ENCODE data around the gene ANTXRL. TPM values are rescaled to one million over a fixed set of nuclear protein-coding genes. Genes with fewer than 3 reads are reported as not detected.
"Not testable (repeated sequence)": the region's sequence is repeated elsewhere in the genome, so short reads cannot be mapped to it uniquely, and the experiment has no call there.

ANTXRL gene
- polyA plus RNA-seq, 3 donors: not detected

GRCh38 chr10:46270086-46270811 is 16.5 kb upstream of the ANTXRL start:
- DNase-seq (ENCODE audit: extremely low read depth in 1 of 11, low read depth in 9 of 11, low spot score in 4 of 11): no peak

- not testable (repeated sequence) for DNase-seq (ENCODE audit: extremely low read depth in 1 of 11, low read depth in 9 of 11, low spot score in 4 of 11)
Observed at GRCh38 chr10:46270963-46271530, 15.8 kb upstream of the ANTXRL start.

DNA sequence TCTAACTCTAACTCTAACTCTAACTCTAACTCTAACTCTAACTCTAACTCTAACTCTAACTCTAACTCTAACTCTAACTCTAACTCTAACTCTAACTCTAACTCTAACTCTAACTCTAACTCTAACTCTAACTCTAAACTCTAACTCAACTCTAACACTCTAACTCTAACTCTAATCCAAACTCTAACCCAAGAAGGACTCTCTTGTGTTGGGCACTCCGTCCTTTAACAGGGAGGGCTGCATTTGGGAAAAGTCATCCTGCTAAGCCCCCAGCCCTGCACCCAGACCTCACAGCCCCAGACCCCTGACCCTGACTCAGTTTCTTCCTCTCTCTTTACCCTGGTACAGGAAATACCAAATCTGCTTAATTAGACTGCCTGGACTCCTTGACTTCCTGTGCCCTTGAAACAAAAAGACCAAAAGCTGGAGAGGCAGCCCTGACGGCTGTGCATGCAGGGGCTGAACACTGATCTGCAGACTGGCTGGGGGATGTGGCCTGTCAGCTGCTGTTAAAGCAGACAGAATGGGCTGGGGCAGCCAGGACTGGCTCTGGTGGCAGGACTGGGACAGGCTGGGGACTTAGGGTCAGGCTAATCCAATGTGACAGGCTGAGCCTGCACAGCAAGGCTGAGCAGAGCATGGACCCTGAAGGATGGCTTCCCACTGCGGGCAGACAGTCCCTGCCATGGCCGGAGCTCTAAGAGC is 14.8 kb upstream of the ANTXRL start:
- DNase-seq (ENCODE audit: extremely low read depth in 1 of 11, low read depth in 9 of 11, low spot score in 4 of 11): not testable (repeated sequence)

DNA sequence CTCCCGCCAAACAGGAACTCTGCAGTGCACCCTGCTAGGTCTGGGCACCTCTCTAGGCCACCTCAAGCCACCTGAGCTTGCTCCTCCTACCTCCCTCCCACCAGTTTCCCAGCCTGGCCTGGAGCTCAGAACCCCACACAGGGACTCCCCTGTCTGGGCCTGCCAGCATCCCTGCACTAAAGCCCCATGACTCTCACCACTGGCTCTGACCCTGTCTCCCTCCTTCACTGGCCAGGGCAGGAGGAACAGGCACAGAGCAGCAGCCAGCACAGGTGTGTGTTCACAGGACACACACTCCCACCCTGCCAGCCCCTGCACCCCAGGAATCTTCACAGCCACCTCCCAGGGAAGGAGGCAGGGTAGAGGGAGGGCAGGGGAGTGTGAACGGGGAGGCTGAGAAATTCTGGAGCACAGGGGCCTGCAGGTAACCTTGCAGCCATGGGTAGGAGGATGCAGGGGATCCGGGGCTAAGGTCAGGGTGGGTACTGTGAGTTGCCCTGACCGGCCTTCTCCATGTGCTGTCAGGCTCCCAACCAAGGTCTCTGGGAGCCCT is 13.9 kb upstream of the ANTXRL start:
- no peak for DNase-seq (ENCODE audit: extremely low read depth in 1 of 11, low read depth in 9 of 11, low spot score in 4 of 11)

GRCh38 chr10:46273506-46274477 is 13.0 kb upstream of the ANTXRL start:
- DNase-seq (ENCODE audit: extremely low read depth in 1 of 11, low read depth in 9 of 11, low spot score in 4 of 11): no peak

GRCh38 chr10:46277840-46278239 is 9.0 kb upstream of the ANTXRL start:
- DNase-seq (ENCODE audit: extremely low read depth in 1 of 11, low read depth in 9 of 11, low spot score in 4 of 11): no peak

- not testable (repeated sequence) for DNase-seq (ENCODE audit: extremely low read depth in 1 of 11, low read depth in 9 of 11, low spot score in 4 of 11)
Observed at GRCh38 chr10:46282421-46282831, 4.4 kb upstream of the ANTXRL start.

- DNase-seq (ENCODE audit: extremely low read depth in 1 of 11, low read depth in 9 of 11, low spot score in 4 of 11): peak in 7 of 11 donors; percentile 46 to 76 (median 57)
Observed at GRCh38 chr10:46282842-46283574, 3.8 kb upstream of the ANTXRL start.

GRCh38 chr10:46283580-46284285 is 3.1 kb upstream of the ANTXRL start:
- DNase-seq (ENCODE audit: extremely low read depth in 1 of 11, low read depth in 9 of 11, low spot score in 4 of 11): no peak

DNA sequence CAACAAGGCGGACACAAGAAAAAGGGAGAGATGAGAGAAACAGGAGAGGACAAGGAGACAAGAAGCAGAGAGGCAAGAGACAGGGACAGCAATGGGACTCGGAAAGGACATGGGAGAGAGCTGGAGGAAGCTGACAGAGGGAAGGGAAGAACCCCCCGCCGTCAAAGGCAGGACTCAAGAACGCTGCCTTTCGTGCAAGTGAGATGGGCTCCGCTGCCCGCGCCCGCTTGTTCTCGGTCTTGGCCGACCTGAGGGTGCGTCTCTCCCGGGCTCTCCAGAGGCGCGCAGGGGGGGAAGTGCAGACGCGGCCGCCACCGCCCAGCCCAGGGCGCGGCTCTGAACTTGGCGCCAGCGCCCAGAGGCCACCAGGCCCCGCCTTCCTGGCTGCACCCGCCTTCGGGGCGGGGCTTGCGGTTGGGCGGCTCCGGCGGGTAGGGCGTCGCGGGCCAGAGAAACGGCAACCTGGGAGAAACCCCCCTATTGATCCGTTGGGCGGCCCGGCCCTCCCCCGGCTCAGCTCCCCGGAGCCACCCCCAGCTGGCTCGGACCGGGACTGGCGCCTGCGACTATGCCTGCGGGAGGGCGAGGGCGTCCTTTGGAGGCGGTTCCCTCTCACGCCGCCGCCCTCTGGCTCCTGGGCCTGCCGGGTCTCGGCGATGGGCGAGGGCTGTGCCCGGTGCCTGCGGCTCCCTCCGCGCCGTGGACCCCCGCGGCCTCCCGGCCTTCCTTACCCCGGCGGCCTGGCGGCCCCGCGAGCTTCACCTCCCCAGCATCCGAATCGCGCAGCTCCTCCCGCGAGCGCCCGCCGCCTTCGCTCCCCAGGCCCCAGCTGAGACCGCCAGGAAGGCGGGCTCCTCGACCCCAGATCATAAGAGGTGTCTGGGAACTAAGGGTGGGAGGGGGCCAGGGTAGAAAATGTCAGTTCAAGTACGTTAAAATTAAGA is 2.2 kb upstream of the ANTXRL start:
- DNase-seq (ENCODE audit: extremely low read depth in 1 of 11, low read depth in 9 of 11, low spot score in 4 of 11): peak in 10 of 11 donors; percentile 20 to 77 (median 56)

- no peak for DNase-seq (ENCODE audit: extremely low read depth in 1 of 11, low read depth in 9 of 11, low spot score in 4 of 11)
Observed at GRCh38 chr10:46285300-46285699, 1.5 kb upstream of the ANTXRL start.

DNA sequence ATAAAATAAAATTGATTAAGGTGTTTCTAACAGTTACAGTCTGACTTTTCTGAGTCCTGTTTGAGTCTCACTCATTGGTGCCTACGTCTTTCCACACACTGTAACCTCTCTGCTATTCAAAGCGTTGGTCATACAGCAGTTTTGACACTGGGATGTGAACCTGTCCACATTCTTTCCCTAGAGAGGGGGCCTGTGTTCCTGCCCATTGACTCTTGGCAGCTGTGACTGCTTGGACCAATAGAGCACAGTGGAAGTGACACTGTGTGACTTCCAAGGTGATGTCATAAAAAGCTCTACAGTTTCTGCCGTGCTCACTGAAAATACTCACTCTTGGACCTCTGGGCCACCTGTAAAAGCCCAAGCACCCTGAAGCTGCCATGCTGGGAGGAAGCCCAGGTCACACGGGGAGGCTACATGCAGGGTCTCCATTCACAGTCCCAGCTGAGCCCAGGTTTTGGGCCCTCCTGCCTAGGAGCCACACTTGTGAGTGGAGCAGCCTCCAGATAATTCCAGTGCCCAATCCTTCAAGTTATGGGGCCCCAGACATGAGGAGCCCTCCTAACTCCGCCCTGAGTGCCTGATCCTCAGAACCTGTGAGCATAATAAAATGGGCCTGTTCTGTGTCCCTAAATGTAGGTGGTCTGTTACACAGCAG is 704 bp upstream of the ANTXRL start:
- DNase-seq (ENCODE audit: extremely low read depth in 1 of 11, low read depth in 9 of 11, low spot score in 4 of 11): no peak

DNA sequence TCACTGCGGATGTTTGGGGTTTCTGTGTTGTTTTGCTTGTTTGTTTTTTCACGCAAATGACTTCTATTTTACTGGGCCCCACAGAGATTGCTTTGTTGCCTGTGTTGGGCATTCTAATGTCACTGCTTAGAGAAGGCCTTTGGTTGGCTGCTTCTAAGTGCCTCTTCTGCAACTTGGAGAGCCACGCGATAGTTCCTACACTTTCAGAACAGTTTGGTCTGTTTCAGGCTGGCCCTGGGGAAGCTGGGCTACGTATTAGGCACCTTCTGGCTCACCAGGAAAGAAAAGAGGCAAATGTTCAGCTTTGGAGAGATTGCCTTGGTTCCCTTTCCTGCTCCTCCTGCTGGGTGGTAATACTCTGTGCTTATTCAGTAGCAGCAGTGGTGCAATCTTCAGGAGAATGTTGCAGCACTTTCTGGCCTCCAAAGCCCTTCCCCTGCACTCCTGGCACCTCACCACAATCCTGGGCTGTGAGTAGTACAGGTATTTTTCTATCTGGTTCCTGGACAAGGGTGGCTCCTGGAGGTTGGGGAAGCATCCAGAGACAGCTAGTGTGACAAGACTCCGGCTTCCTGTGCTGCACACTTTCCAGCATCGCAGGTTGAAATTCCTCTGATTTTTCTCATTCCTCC is 1.2 kb downstream of the ANTXRL start:
- no peak for DNase-seq (ENCODE audit: extremely low read depth in 1 of 11, low read depth in 9 of 11, low spot score in 4 of 11)

DNA sequence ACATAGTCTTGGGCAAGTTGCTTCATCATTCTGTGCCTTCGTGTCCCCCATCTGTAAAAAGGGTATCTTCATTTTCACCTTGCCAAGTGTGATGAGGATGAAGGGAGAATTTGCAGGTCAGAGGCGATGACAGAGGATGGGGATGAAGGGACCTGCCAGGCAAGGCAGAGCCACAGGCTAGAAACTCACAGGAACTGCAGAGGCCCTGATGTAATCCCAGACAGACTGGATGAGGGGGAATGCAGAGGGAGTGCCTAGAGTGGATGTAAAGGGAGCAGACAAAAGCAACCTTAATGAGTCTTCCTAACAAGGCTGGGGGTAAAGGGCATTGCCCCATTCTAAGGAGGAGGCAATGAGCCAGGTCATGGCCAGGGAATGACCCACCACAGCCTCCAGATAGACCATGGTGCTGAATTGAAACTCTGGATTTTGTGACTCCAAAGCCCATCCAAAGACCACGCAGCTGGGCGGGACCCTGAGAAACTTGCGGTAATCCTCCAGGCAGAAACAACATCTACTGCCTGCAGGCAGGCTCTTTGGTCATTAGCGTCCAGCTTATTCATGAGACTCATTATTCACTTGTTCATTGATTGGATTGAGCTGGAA is 1.9 kb downstream of the ANTXRL start:
- no peak for DNase-seq (ENCODE audit: extremely low read depth in 1 of 11, low read depth in 9 of 11, low spot score in 4 of 11)

GRCh38 chr10:46289209-46289810 is 2.5 kb downstream of the ANTXRL start:
- no peak for DNase-seq (ENCODE audit: extremely low read depth in 1 of 11, low read depth in 9 of 11, low spot score in 4 of 11)
